Measurements from ENCODE around the gene SLC35G4.

Gene SLC35G4

GRCh38 chr18:11654736-11655605 lies 45.6 kb downstream of the SLC35G4 start:
- no peaks in the 10 kb centered on the region for H3K36me3 Mint-ChIP-seq (ENCODE audit: low read depth)
- H3K27ac Mint-ChIP-seq, result no peak overlapping the region
- peaks cover 6% of the 10 kb centered on the region for H3K4me1 Mint-ChIP-seq (ENCODE audit: low read depth)
- DNase-seq, result peak; percentile 65
- peaks cover 62% of the 10 kb centered on the region for H3K27me3 Mint-ChIP-seq
- no peaks in the 10 kb centered on the region for H3K9me3 Mint-ChIP-seq
- H3K4me3 Mint-ChIP-seq, result no peak overlapping the region

DNA sequence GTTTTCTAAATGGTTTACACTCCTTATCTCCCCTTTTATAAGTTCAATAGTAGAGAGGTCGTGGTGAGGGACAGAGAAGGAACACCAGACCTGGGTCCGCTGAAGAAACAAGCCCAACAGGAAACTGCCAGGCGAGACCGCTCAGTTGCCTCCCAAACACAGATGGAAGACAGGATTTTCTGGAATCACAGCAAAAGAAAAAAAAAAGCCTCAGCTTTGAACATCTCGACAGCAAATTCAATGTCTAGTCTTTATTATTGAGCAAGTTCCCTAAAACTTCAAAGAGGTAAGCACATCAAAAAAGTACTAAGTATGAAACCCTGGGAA lies 46.2 kb downstream of the SLC35G4 start:
- Mint-ChIP-seq H3K27me3 (peaks cover 62% of the 10 kb centered on the region), H3K36me3 (ENCODE audit: low read depth) (no peaks in the 10 kb centered on the region), H3K27ac (no peak overlapping the region), H3K4me1 (ENCODE audit: low read depth) (peaks cover 6% of the 10 kb centered on the region), H3K4me3 (no peak overlapping the region), H3K9me3 (no peaks in the 10 kb centered on the region)
- DNase-seq, result no peak

DNA sequence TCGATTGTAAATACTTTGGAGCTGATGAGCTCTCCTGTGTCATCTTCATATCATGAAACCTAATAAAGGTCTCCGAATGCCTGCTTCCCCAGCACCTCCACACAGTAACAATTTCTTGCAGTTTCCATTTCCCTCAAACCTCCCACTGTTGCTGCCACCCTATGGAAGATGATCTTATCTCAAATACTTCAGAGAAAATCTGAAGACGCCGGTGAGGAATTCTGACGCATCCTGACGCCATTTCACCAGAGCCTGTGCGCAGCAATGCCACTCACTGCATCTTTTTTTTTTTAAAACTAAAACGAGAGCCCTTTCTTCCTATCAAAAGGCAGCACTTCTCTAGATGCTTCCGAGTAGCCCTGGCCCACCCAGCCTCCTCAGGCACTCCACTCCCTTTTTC lies 47.8 kb downstream of the SLC35G4 start:
- DNase-seq, result no peak
- no peaks in the 10 kb centered on the region for H3K36me3 Mint-ChIP-seq (ENCODE audit: low read depth)
- H3K4me3 Mint-ChIP-seq, result no peak overlapping the region
- H3K9me3 Mint-ChIP-seq, result no peaks in the 10 kb centered on the region
- H3K27ac Mint-ChIP-seq, result no peak overlapping the region
- H3K4me1 Mint-ChIP-seq (ENCODE audit: low read depth), result peaks cover 6% of the 10 kb centered on the region
- H3K27me3 Mint-ChIP-seq, result peaks cover 49% of the 10 kb centered on the region

DNA sequence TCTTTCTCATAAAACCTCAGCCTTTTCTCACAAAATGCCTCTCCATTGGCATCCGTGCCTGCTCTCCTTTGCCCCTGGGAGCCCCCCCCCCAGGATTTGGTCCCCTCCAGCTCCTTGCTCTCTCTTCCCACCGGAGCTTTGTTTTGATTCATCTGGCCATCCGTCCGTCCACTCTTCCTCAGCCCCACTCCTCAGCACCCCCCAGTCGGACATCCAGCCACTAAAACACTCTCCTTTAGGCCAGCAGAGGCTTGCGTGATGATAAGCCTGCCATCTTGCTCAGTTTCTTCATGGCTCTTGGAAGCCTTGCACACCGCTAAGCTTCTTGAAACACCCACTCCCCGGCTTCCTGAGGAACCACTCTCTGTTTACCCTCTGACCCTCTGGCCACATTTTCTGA lies 48.2 kb downstream of the SLC35G4 start:
- no peaks in the 10 kb centered on the region for H3K36me3 Mint-ChIP-seq (ENCODE audit: low read depth)
- peaks cover 48% of the 10 kb centered on the region for H3K27me3 Mint-ChIP-seq
- DNase-seq, result no peak
- H3K9me3 Mint-ChIP-seq, result no peaks in the 10 kb centered on the region
- no peak overlapping the region for H3K4me3 Mint-ChIP-seq
- H3K4me1 Mint-ChIP-seq (ENCODE audit: low read depth), result peaks cover 6% of the 10 kb centered on the region
- no peak overlapping the region for H3K27ac Mint-ChIP-seq

GRCh38 chr18:11658019-11658418 lies 48.6 kb downstream of the SLC35G4 start:
- peaks cover 48% of the 10 kb centered on the region for H3K27me3 Mint-ChIP-seq
- H3K9me3 Mint-ChIP-seq, result no peaks in the 10 kb centered on the region
- peaks cover 6% of the 10 kb centered on the region for H3K4me1 Mint-ChIP-seq (ENCODE audit: low read depth)
- DNase-seq, result no peak
- no peak overlapping the region for H3K4me3 Mint-ChIP-seq
- no peaks in the 10 kb centered on the region for H3K36me3 Mint-ChIP-seq (ENCODE audit: low read depth)
- H3K27ac Mint-ChIP-seq, result no peak overlapping the region

- no peak for DNase-seq
- Mint-ChIP-seq H3K27ac (no peak overlapping the region), H3K27me3 (peaks cover 38% of the 10 kb centered on the region), H3K4me3 (no peak overlapping the region), H3K36me3 (ENCODE audit: low read depth) (no peaks in the 10 kb centered on the region), H3K9me3 (no peaks in the 10 kb centered on the region), H3K4me1 (ENCODE audit: low read depth) (peaks cover 6% of the 10 kb centered on the region)
These were observed 49.6 kb downstream of the SLC35G4 start for GRCh38 chr18:11658989-11659388.
